ENCODE measurements around the gene FBXL7. TPM values are rescaled to one million over a fixed set of nuclear protein-coding genes. Genes with fewer than 3 reads are reported as not detected.

The FBXL7 gene
- total RNA-seq (28.6 and 32.2 TPM in 2 replicates), polyA plus RNA-seq (23.5 and 24.1 TPM in 2 replicates), polyA minus RNA-seq (26.9 and 29.2 TPM in 2 replicates), Bru-seq, nascent RNA (percentile 92 among the genes with signal in this experiment), BruChase-seq, experiment 1, labeled RNA remaining after a 6-hour chase (percentile 86 among the genes with signal in this experiment), BruChase-seq, experiment 2, labeled RNA remaining after a 2-hour chase (percentile 95 among the genes with signal in this experiment)
- polyA plus RNA-seq (2011; cell fraction: cytosol; rRNA removed): 15.0 and 16.1 TPM in 2 replicates
- polyA plus RNA-seq (2011; cell fraction: nucleus; rRNA removed): 54.8 and 59.9 TPM in 2 replicates
- polyA plus RNA-seq (2012): 16.9 and 23.3 TPM in 2 replicates
- not detected for polyA minus RNA-seq (2011; cell fraction: cytosol; rRNA and poly(A)+ RNA removed)
- polyA minus RNA-seq (2011; cell fraction: nucleus; rRNA and poly(A)+ RNA removed): 45.4 and 60.4 TPM in 2 replicates
- long read RNA-seq, partial matches to known transcripts: 1 of 26 reads
- long read RNA-seq, other reads (novel, unspliced or antisense): 24 of 26 reads

DNA sequence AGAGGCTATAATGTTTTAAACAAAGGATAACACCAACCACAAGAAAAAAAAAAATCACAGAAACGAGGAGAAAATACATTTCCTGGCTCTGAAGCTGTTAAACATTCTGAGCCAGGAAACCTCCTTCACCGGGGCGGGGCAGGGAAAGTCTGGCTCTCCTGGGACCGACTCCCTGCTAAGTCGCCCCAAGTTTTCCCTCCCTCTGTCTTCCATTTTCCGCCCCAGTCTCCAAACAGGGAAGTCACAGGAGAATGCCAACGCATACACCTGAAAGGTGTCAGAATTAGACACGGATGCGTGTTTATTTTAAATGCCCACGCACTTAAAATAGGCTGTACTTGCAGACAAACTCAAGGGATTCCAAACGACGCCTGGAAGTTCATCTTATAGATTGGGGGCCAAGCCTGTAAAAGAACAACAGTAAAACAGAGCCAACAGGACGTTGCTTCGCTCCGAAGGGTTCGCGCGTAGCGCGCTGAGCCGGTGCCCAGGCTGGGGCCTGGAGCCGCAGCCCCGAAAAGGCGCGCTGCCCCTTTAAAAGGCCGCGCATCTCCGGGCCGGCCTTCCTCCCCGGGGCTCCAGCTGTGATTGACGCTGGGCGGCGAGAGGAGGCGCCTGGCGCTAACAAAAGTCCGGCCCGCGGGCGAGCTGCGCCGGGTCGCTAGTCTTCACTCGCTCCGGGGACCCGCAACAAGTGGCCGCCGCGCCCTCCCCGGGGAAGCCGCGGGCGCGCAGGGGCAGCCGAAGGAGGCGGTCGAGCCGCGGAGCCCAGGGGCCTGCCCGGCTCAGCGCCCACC lies at the start of gene FBXL7:
Gene FBXL7, plus strand, starts transcription at position 653 of the 797 bp plus-strand sequence.
- H3K9ac ChIP-seq (replicated peaks; ENCODE audit: extremely low read depth, insufficient read depth, low read length): peak within 1 kb of the TSS; percentile 91
- peak within 1 kb of the TSS; percentile 99 for H3K4me2 ChIP-seq (ENCODE audit: insufficient read depth, low read length)
- DNase-seq (ENCODE audit: low read depth, low spot score): peak; percentile 81
- peaks cover 34% of the 10 kb centered on the region for H3K4me1 ChIP-seq (ENCODE audit: control insufficient read depth, extremely low read depth, insufficient read depth, low read length)
- peak within 1 kb of the TSS; percentile 97 for H2AFZ ChIP-seq (ENCODE audit: low read depth, low read length)
- intact Hi-C loops (cut with micrococcal nuclease) (loop anchor here (1.0 to 10.0 kb wide), 9 partner anchors 73 to 494 kb away; no protein-coding TSS in a partner anchor), dilution Hi-C loops (cut with MboI; ENCODE audit: extremely low pct_ligation_motif_present, low sequenced_read_pairs) (no loop called here)
- H3K79me2 ChIP-seq (ENCODE audit: control insufficient read depth, insufficient read depth, low read length): peaks cover 38% of the 10 kb centered on the region
- BruUV-seq (replicated peaks): TSS peak; percentile 57
- no peaks in the 10 kb centered on the region for H3K9me3 ChIP-seq (replicated peaks; ENCODE audit: control insufficient read depth, insufficient read depth, low read length)
- FAIRE-seq: peak; percentile 78
- TF ChIP-seq POLR2A (IDR thresholded peaks at IDR 0.05; ENCODE audit: low read depth, low read length): peak; percentile 88
- peak; percentile 92 for TF ChIP-seq POLR2AphosphoS5 (IDR thresholded peaks at IDR 0.05; ENCODE audit: insufficient read depth, low read depth, low read length)
- no peak for TF ChIP-seq MAX (IDR thresholded peaks at IDR 0.05; ENCODE audit: insufficient read depth, insufficient read length)
- TF ChIP-seq, protein P1, sequence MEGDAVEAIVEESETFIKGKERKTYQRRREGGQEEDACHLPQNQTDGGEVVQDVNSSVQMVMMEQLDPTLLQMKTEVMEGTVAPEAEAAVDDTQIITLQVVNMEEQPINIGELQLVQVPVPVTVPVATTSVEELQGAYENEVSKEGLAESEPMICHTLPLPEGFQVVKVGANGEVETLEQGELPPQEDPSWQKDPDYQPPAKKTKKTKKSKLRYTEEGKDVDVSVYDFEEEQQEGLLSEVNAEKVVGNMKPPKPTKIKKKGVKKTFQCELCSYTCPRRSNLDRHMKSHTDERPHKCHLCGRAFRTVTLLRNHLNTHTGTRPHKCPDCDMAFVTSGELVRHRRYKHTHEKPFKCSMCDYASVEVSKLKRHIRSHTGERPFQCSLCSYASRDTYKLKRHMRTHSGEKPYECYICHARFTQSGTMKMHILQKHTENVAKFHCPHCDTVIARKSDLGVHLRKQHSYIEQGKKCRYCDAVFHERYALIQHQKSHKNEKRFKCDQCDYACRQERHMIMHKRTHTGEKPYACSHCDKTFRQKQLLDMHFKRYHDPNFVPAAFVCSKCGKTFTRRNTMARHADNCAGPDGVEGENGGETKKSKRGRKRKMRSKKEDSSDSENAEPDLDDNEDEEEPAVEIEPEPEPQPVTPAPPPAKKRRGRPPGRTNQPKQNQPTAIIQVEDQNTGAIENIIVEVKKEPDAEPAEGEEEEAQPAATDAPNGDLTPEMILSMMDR (IDR thresholded peaks at IDR 0.05; ENCODE audit: extremely low read depth in 1 of 2, insufficient read depth in 1 of 2, low read depth in 1 of 2, low read length in 2 of 2): peak in 1 of 2 donors; percentile 24
- H4K20me1 ChIP-seq (replicated peaks; ENCODE audit: control insufficient read depth, extremely low read depth, insufficient read depth, low read length): no peaks in the 10 kb centered on the region
- H3K4me3 ChIP-seq (replicated peaks in 1 of 3; ENCODE audit: insufficient read depth in 1 of 3, low read depth in 1 of 3, low read length in 3 of 3): peak within 1 kb of the TSS; percentile 83 to 98 (median 88)
- H3K27ac ChIP-seq (ENCODE audit: insufficient read depth, low read depth, low read length): peak within 1 kb of the TSS; percentile 66
- H3K27me3 ChIP-seq (ENCODE audit: control insufficient read depth in 2 of 2, insufficient read depth in 2 of 2, low read length in 2 of 2): no peaks in the 10 kb centered on the region
- ChIA-PET POLR2A (interaction anchor here (1.0 kb wide), 1 partner anchor 11 kb away, joined by 5 read pairs; no protein-coding TSS in a partner anchor), CTCF (interaction anchor here (0.7 to 4.5 kb wide), 9 partner anchors 77 to 499 kb away, joined by 3 to 21 read pairs (median 4); no protein-coding TSS in a partner anchor)
- no peaks in the 10 kb centered on the region for H3K36me3 ChIP-seq (ENCODE audit: control insufficient read depth in 2 of 2, extremely low read depth in 1 of 2, insufficient read depth in 2 of 2, low read length in 2 of 2)
- no peaks in the 10 kb centered on the region for H3K9me1 ChIP-seq (replicated peaks; ENCODE audit: control insufficient read depth, extremely low read depth, insufficient read depth, low read length)

Data from endothelial cell of umbilical vein (primary cell).